Hepatocyte (in vitro differentiated cells): Measurements from ENCODE around the gene RNF17. TPM values are rescaled to one million over a fixed set of nuclear protein-coding genes. Genes with fewer than 3 reads are reported as not detected.

Source experiments
- DNase-seq: peaks from one replicate; pipeline ENCODE4 v3.0.0-alpha.2; 2016; ENCODE audit warnings: low spot score
- H2AFZ ChIP-seq: fragments of 200-600 bp; sonication (generic); 2 replicates; pipeline ENCODE4 v1.6.0; 2016; ENCODE audit warnings: antibody characterized with exemption, mild to moderate bottlenecking
- H3K27ac ChIP-seq: fragments of 200-600 bp; sonication (generic); 2 replicates; pipeline ENCODE4 v1.5.1; 2016; ENCODE audit warnings: mild to moderate bottlenecking
- H3K27me3 ChIP-seq: fragments of 200-600 bp; sonication (generic); 2 replicates; pipeline ENCODE4 v1.6.1; 2016
- H3K36me3 ChIP-seq: fragments of 200-600 bp; sonication (generic); replicated peaks from 2 replicates; pipeline ENCODE4 v1.5.1; 2016; ENCODE audit warnings: low read depth; ENCODE audit not compliant: insufficient read depth
- H3K4me1 ChIP-seq: fragments of 200-600 bp; sonication (generic); 2 replicates; pipeline ENCODE4 v1.5.1; 2016; ENCODE audit warnings: mild to moderate bottlenecking, moderate library complexity; ENCODE audit not compliant: insufficient read depth
- H3K4me2 ChIP-seq: fragments of 200-600 bp; sonication (generic); 2 replicates; pipeline ENCODE4 v1.6.0; 2016
- H3K4me3 ChIP-seq: fragments of 200-600 bp; sonication (generic); 2 replicates; pipeline ENCODE4 v1.5.1; 2016; ENCODE audit warnings: mild to moderate bottlenecking
- H3K79me2 ChIP-seq: fragments of 200-600 bp; sonication (generic); 2 replicates; pipeline ENCODE4 v1.6.0; 2017; ENCODE audit warnings: mild to moderate bottlenecking
- H3K9me2 ChIP-seq: fragments of 200-600 bp; sonication (generic); replicated peaks from 2 replicates; pipeline ENCODE4 v1.6.0; 2017; ENCODE audit warnings: mild to moderate bottlenecking; ENCODE audit not compliant: insufficient read depth
- H3K9me3 ChIP-seq: fragments of 200-600 bp; sonication (generic); 2 replicates; pipeline ENCODE4 v1.5.1; 2016; ENCODE audit warnings: low read depth, mild to moderate bottlenecking
- H4K20me1 ChIP-seq: fragments of 200-600 bp; sonication (generic); 2 replicates; pipeline ENCODE4 v1.6.0; 2016; ENCODE audit warnings: mild to moderate bottlenecking; ENCODE audit not compliant: insufficient read depth, poor library complexity, severe bottlenecking
- EZH2 ChIP-seq: fragments of 200-600 bp; sonication (generic); IDR thresholded peaks from 2 replicates; pipeline ENCODE4 v1.6.1; 2016; ENCODE audit warnings: antibody characterized with exemption, mild to moderate bottlenecking, borderline replicate concordance
- EZH2phosphoT487 ChIP-seq: fragments of 200-600 bp; sonication (generic); IDR thresholded peaks from one replicate; pipeline ENCODE4 v1.6.1; 2018; ENCODE audit warnings: antibody characterized with exemption, mild to moderate bottlenecking, low read depth, moderate library complexity; ENCODE audit not compliant: unreplicated experiment, severe bottlenecking
- WGBS: methylation state at CpG from one replicate; pipeline ENCODE4 v1.1.6; 2016; ENCODE audit warnings: low lambda C conversion rate; ENCODE audit errors: missing lambda C conversion rate; 5-methylcytosine and 5-hydroxymethylcytosine counted together
- polyA plus RNA-seq: library from polyadenylated mRNA; unstranded; fragments of >200 nt; fragmentation: Nextera tagmentation; extraction: Ambion mirVana; gene quantifications from 2 replicates; pipeline ENCODE4 v1.2.1, GENCODE V29; 2016
- total RNA-seq: library from RNA; depleted of rRNA; stranded (reverse); fragments of >200 nt; gene quantifications from 2 replicates; pipeline ENCODE4 v1.2.3, GENCODE V29; 2014
- TF ChIP-seq, protein P1 (sequence below): fragments of 200-600 bp; sonication (generic); IDR thresholded peaks from 2 replicates; pipeline ENCODE4 v1.5.1; 2016; ENCODE audit warnings: antibody characterized with exemption, mild to moderate bottlenecking; ENCODE audit not compliant: poor library complexity

The RNF17 gene
- total and polyA plus RNA-seq, 2 experiments from 2014 or later = not detected

DNA sequence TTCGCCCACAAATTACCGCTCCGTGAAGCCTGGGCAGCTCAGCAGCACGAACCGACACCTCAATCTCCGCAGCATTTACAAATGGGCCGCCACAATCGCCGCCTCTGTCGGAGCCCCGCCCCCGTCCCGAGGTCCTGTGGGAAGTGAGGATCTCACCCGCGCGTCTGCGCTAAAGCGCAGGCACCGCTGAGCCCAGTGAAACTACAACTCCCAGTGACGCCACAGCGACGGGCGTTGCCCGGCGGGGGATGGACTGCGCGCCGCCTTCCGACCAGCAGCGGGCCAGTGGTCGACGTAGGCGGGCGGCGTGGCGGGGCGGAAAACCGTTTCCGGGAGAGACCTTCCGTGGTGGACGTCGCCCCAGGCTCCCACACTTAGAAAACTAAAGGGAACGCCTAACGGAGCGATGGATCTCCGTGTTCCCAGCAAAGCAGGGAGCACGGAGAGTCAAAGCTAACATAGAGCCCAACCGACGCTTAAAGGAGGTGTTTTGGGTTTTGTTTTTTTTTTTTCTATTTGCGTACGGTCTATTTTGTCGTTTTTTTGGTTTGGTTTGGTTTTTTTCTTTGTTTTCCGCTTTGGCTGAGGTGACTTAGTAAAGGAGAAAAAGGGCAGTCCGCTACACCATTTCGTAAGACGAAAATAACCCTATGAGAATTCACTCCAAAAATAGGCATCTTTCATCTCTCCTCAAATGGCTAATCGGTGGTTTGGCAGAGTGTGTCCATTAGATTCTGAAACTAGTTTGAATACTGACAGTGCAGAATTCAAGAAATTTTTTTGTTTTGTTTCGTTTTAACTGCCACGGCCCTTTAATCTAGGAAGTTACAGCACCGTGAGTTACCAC lies 159.0 kb downstream of the RNF17 start:
- Histone ChIP-seq H3K4me2 (peak overlapping the region; percentile 76), H4K20me1 (no peaks in the 10 kb centered on the region), H3K79me2 (peaks cover 24% of the 10 kb centered on the region), H3K36me3 (no peaks in the 10 kb centered on the region), H3K27me3 (no peaks in the 10 kb centered on the region), H3K9me2 (no peaks in the 10 kb centered on the region), H2AFZ (peak overlapping the region; percentile 54), H3K4me1 (peaks cover 11% of the 10 kb centered on the region), H3K4me3 (peak overlapping the region; percentile 55), H3K27ac (peak overlapping the region; percentile 96), H3K9me3 (no peaks in the 10 kb centered on the region)
- WGBS = 2% methylated on average over 60 of the region's 60 CpGs
- DNase-seq = peak; percentile 98
- no peak for TF ChIP-seq EZH2
- TF ChIP-seq, protein P1, sequence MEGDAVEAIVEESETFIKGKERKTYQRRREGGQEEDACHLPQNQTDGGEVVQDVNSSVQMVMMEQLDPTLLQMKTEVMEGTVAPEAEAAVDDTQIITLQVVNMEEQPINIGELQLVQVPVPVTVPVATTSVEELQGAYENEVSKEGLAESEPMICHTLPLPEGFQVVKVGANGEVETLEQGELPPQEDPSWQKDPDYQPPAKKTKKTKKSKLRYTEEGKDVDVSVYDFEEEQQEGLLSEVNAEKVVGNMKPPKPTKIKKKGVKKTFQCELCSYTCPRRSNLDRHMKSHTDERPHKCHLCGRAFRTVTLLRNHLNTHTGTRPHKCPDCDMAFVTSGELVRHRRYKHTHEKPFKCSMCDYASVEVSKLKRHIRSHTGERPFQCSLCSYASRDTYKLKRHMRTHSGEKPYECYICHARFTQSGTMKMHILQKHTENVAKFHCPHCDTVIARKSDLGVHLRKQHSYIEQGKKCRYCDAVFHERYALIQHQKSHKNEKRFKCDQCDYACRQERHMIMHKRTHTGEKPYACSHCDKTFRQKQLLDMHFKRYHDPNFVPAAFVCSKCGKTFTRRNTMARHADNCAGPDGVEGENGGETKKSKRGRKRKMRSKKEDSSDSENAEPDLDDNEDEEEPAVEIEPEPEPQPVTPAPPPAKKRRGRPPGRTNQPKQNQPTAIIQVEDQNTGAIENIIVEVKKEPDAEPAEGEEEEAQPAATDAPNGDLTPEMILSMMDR = peak; percentile 6

DNA sequence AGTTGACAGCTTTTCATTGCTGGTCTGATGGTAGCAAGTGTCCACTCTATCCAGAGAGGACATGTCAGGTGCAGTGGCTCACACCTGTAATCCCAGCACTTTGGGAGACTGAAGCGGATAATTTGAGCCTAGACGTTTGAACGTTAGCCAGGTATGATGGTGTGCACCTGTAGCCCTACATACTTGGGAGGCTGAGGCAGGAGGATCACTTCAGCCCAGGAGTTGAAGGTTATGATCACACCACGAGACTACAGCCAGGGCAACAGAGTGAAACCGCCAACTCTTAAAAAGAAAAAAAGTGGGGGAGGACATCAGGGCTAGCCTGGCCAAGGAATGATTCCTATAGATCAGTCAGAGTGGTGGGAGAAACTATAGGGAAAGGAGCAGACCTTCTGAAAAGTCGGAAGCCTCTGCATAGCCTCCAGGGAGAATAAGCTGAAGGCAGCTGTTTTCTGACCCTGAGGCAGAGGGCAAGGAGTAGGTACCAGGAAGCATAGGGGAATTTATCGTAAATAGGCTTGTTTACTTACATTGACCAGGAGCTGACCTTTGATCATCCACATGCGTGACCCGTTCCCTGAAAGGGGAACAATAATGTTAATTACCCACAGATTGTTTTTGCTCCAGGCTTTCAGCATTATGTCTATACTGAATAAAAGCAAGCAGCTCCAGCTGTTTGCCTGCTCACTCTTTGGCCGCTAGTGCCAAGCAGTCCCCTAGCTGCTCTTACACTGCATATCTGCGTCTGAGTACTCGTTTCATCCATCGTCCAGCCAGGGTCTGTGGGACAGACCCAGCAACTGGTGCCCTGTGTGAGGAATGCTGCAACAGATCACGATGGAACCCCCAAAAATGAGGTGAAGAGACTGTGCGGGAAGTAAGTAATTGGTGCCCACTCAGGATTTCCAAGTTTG lies 161.6 kb downstream of the RNF17 start:
- Histone ChIP-seq H3K79me2 (peaks cover 11% of the 10 kb centered on the region), H4K20me1 (no peaks in the 10 kb centered on the region), H2AFZ (no peak overlapping the region), H3K9me3 (no peaks in the 10 kb centered on the region), H3K27ac (no peak overlapping the region), H3K36me3 (no peaks in the 10 kb centered on the region), H3K27me3 (peaks cover 10% of the 10 kb centered on the region), H3K9me2 (no peaks in the 10 kb centered on the region), H3K4me1 (peaks cover 11% of the 10 kb centered on the region), H3K4me3 (no peak overlapping the region), H3K4me2 (no peak overlapping the region)
- 70% methylated on average over 15 of the region's 15 CpGs for WGBS
- DNase-seq = no peak
- TF ChIP-seq, protein P1 = no peak
- TF ChIP-seq EZH2 = no peak
- TF ChIP-seq EZH2phosphoT487 = no peak

DNA sequence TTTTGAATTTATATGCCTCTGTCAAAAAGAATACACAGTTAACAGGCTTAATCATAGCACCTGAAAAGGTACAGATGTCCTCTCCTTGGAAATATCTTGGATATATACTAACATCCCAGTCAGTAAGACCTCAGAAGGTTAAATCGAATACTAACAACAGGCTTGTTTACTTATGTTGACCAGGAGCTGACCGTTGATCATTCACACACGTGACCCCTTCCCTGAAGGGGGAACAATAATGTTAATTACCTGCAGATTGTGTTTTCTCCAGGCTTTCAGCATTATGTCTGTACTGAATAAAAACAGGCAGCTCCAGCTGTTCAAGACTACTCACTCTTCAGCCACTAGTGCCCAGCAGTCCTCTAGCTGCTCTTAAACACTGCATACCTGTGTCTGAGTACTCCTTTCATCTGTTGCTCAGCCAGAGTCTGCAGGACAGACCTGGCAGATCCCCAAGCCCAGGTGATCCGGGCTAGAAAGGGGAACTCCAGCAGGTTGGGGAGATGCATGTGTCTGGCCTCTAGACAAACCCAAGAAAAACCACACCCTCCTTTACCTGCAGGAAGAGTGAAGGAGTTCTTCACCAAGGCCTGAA lies 163.9 kb downstream of the RNF17 start:
- Histone ChIP-seq H3K27me3 (peaks cover 33% of the 10 kb centered on the region), H3K27ac (no peak overlapping the region), H3K79me2 (no peaks in the 10 kb centered on the region), H3K9me3 (no peaks in the 10 kb centered on the region), H3K9me2 (no peaks in the 10 kb centered on the region), H3K4me2 (no peak overlapping the region), H3K4me1 (peaks cover 9% of the 10 kb centered on the region), H3K4me3 (no peak overlapping the region), H2AFZ (no peak overlapping the region), H4K20me1 (no peaks in the 10 kb centered on the region), H3K36me3 (no peaks in the 10 kb centered on the region)
- TF ChIP-seq EZH2 (no peak), EZH2phosphoT487 (no peak)
- TF ChIP-seq, protein P1 = no peak
- no peak for DNase-seq
- WGBS = 68% methylated on average over 4 of the region's 4 CpGs
